Neuron (in vitro differentiated cells): ENCODE results near the gene DKK3.

Experiments
- H2AFZ ChIP-seq: one replicate; pipeline ENCODE4 v1.6.1; 2013; ENCODE audit warnings: low read depth, mild to moderate bottlenecking, inconsistent platforms, low read length, moderate library complexity
- H3K27me3 ChIP-seq: one replicate; pipeline ENCODE4 v1.6.1; 2013; ENCODE audit warnings: low read length; ENCODE audit not compliant: insufficient read depth
- H3K36me3 ChIP-seq: one replicate; pipeline ENCODE4 v1.6.1; 2013; ENCODE audit warnings: low read length; ENCODE audit not compliant: insufficient read depth
- H3K4me1 ChIP-seq: one replicate; pipeline ENCODE4 v1.6.1; 2013; ENCODE audit warnings: low read length; ENCODE audit not compliant: insufficient read depth
- H3K4me3 ChIP-seq: 2 replicates; pipeline ENCODE4 v1.5.1; 2013; ENCODE audit warnings: mild to moderate bottlenecking, low read length, moderate library complexity
- H3K9me3 ChIP-seq: one replicate; pipeline ENCODE4 v1.6.1; 2013; ENCODE audit warnings: low read length

DKK3 gene

DNA sequence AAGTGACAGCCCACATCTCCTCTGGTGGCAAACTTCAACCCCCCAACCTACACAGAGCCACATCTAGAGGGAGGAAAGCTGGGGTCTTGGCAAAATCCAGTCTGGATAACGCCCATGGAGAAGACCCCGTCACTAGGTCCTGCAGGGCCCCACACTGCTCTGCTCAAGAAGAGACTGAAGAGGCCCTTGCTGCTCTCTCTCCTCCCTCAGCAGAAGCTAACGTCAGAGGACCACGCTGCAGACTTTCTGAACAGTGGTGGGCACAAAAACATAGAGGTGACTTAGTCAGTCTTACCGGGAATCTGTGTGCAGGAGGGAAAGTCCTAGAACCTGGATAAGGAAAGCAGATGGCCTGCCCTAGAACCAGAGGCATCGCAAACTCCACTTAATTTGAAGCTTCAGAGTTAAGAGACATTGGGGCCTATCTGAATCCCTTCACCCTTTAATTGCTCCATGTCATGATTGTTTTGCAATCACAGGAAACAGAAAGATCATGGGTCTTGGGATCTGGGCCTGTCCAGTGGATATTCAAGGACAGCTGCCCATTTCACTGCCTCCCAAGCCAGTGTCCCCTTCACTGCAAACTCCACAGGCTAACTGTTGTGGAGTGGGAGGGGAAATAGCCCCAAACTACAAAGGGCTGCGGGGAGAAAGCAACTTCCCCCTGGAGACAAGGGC lies 1.7 kb downstream of the DKK3 start:
- Histone ChIP-seq H3K4me3 (no peak overlapping the region), H2AFZ (no peak overlapping the region), H3K4me1 (peaks cover 9% of the 10 kb centered on the region), H3K9me3 (no peaks in the 10 kb centered on the region), H3K27me3 (no peaks in the 10 kb centered on the region), H3K36me3 (peaks cover 2% of the 10 kb centered on the region)

GRCh38 chr11:12005476-12005875 lies 3.0 kb downstream of the DKK3 start:
- H3K36me3 ChIP-seq, result peaks cover 6% of the 10 kb centered on the region
- no peaks in the 10 kb centered on the region for H3K27me3 ChIP-seq
- H3K4me3 ChIP-seq, result no peak overlapping the region

GRCh38 chr11:12005061-12005460 lies 3.4 kb downstream of the DKK3 start:
- H3K36me3 ChIP-seq, result peaks cover 6% of the 10 kb centered on the region
- peaks cover 11% of the 10 kb centered on the region for H3K4me1 ChIP-seq
- H2AFZ ChIP-seq, result no peak overlapping the region
- H3K27me3 ChIP-seq, result no peaks in the 10 kb centered on the region
- no peak overlapping the region for H3K4me3 ChIP-seq
- H3K9me3 ChIP-seq, result no peaks in the 10 kb centered on the region

More at GRCh38 chr11:12005476-12005875, 3.0 kb downstream of the DKK3 start:
- Histone ChIP-seq H2AFZ (no peak overlapping the region), H3K9me3 (no peaks in the 10 kb centered on the region), H3K4me1 (peaks cover 12% of the 10 kb centered on the region)

- Histone ChIP-seq H3K36me3 (peaks cover 6% of the 10 kb centered on the region), H3K27me3 (no peaks in the 10 kb centered on the region), H3K4me1 (peaks cover 4% of the 10 kb centered on the region), H3K9me3 (no peaks in the 10 kb centered on the region), H3K4me3 (no peak overlapping the region), H2AFZ (no peak overlapping the region)
Observed at GRCh38 chr11:12003815-12004214, 4.6 kb downstream of the DKK3 start.

- H3K27me3 ChIP-seq, result no peaks in the 10 kb centered on the region
- H3K4me1 ChIP-seq, result peaks cover 4% of the 10 kb centered on the region
- no peak overlapping the region for H3K4me3 ChIP-seq
- no peak overlapping the region for H2AFZ ChIP-seq
- peaks cover 8% of the 10 kb centered on the region for H3K36me3 ChIP-seq
- H3K9me3 ChIP-seq, result no peaks in the 10 kb centered on the region
Observed at GRCh38 chr11:12003336-12003735, 5.1 kb downstream of the DKK3 start.

GRCh38 chr11:12001186-12001585 lies 7.2 kb downstream of the DKK3 start:
- Histone ChIP-seq H3K9me3 (no peaks in the 10 kb centered on the region), H3K36me3 (peaks cover 9% of the 10 kb centered on the region), H3K4me1 (peaks cover 6% of the 10 kb centered on the region), H2AFZ (no peak overlapping the region), H3K4me3 (no peak overlapping the region), H3K27me3 (no peaks in the 10 kb centered on the region)

DNA sequence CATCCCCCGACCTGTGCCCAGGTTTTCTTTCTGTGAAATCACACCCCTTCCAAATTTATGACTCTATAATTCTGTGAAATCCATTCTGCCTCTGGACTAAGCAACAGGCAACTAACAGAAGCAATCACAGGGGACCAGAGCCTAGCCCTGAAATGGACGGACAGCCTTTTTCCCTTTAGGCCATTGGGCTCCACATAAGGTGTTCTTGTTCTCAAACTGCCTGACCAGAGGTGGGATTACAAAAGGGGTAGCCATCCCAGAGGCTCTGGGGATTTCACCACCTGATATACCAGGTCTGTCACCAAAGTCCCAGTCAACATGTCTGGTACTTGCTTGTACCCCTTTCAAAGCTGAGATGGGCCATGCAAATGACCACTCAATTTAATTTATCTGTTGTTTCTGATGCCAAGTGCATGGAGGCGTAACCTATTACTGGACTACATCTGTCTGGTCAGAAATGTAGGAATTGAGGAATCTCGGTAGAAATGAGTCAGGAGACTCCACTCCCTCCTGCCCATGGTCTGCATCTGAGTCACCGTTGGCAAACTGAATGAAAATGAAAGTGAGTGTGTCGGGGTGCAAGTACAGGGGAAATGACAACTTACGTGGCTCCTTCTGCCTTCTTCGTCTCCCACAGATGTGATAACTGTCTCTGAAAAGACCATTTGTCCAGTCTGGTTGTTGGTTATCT lies 10.2 kb downstream of the DKK3 start:
- H3K4me3 ChIP-seq, result no peak overlapping the region
- no peaks in the 10 kb centered on the region for H3K9me3 ChIP-seq
- no peak overlapping the region for H2AFZ ChIP-seq
- H3K4me1 ChIP-seq, result peaks cover 17% of the 10 kb centered on the region
- no peaks in the 10 kb centered on the region for H3K27me3 ChIP-seq
- peaks cover 9% of the 10 kb centered on the region for H3K36me3 ChIP-seq

- Histone ChIP-seq H2AFZ (no peak overlapping the region), H3K36me3 (peaks cover 9% of the 10 kb centered on the region), H3K4me3 (no peak overlapping the region), H3K27me3 (no peaks in the 10 kb centered on the region), H3K4me1 (peaks cover 17% of the 10 kb centered on the region), H3K9me3 (no peaks in the 10 kb centered on the region)
Observed at GRCh38 chr11:11997049-11997322, 11.4 kb downstream of the DKK3 start.

DNA sequence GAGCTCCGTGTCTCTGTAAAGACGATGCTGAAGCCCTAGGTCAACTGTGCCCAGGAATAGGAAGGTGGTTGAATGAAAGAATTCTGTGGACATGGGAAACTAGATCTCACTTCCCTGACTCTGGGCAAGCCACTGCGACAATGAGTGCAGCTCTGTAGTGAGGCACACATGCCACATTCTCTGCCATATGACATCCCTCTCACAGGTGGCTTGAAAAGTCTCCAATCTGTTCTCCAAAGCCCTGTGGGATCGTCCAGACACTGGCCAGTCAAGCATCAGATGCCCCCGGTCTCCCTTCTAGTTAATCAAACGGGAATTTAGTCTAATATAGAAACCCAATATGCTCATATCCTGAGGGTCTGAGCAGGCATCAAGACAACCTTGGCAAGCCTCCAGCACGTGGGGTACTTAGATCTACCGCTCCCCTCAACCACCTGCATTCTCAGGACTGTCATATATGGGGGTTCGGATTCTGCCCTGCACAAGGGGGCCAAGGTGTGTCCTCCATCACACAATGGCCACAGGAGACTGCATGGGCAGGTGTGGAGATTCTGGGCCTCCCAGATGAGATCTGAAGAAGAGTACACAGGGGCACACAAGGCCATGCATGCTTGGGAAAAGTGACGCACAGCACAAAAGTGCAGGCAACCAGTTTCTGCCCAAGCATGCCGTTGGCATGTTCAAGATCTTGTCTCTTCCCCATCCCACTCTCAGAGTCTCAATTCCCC lies 11.9 kb downstream of the DKK3 start:
- Histone ChIP-seq H3K4me3 (no peak overlapping the region), H3K4me1 (peaks cover 16% of the 10 kb centered on the region), H3K9me3 (no peaks in the 10 kb centered on the region), H3K36me3 (peaks cover 7% of the 10 kb centered on the region), H3K27me3 (no peaks in the 10 kb centered on the region), H2AFZ (no peak overlapping the region)

- Histone ChIP-seq H3K27me3 (no peaks in the 10 kb centered on the region), H3K4me3 (no peak overlapping the region), H2AFZ (no peak overlapping the region), H3K36me3 (peaks cover 3% of the 10 kb centered on the region), H3K9me3 (no peaks in the 10 kb centered on the region), H3K4me1 (peaks cover 13% of the 10 kb centered on the region)
Observed at GRCh38 chr11:11995601-11996000, 12.8 kb downstream of the DKK3 start.

- H3K36me3 ChIP-seq, result peaks cover 3% of the 10 kb centered on the region
- H3K4me3 ChIP-seq, result no peak overlapping the region
- no peaks in the 10 kb centered on the region for H3K9me3 ChIP-seq
- peaks cover 13% of the 10 kb centered on the region for H3K4me1 ChIP-seq
- no peak overlapping the region for H2AFZ ChIP-seq
- no peaks in the 10 kb centered on the region for H3K27me3 ChIP-seq
Observed at GRCh38 chr11:11993839-11994238, 14.6 kb downstream of the DKK3 start.

GRCh38 chr11:11992257-11993212 lies 15.9 kb downstream of the DKK3 start:
- Histone ChIP-seq H2AFZ (no peak overlapping the region), H3K36me3 (no peaks in the 10 kb centered on the region), H3K4me3 (no peak overlapping the region), H3K27me3 (no peaks in the 10 kb centered on the region), H3K9me3 (no peaks in the 10 kb centered on the region), H3K4me1 (peaks cover 13% of the 10 kb centered on the region)
